GM23338 (cell line): ENCODE results near the gene CACNA2D1. TPM values are rescaled to one million over a fixed set of nuclear protein-coding genes. Genes with fewer than 3 reads are reported as not detected.

Experiments
- ATAC-seq: fragments of 200-7000 bp; cut with Tn5 transposase; 3 replicates; pipeline ENCODE4 v1.9.1; 2020
- DNase-seq: peaks from one replicate; pipeline ENCODE4 v3.0.0-alpha.2; 2015; ENCODE audit warnings: low spot score
- H2AFZ ChIP-seq: fragments of 200-600 bp; sonication (generic); 2 replicates; pipeline ENCODE4 v1.8.0; 2016; ENCODE audit warnings: antibody characterized with exemption, mild to moderate bottlenecking, moderate library complexity
- H3F3A ChIP-seq: fragments of 200-600 bp; sonication (generic); replicated peaks from 2 replicates; pipeline ENCODE4 v1.8.0; 2017; ENCODE audit warnings: antibody characterized with exemption, mixed run types, low read depth
- H3K27ac ChIP-seq: fragments of 200-600 bp; sonication (generic); 2 replicates; pipeline ENCODE4 v1.6.1; 2016; ENCODE audit warnings: low read depth
- H3K27me3 ChIP-seq: fragments of 200-600 bp; sonication (generic); 2 replicates; pipeline ENCODE4 v1.8.0; 2016; ENCODE audit warnings: mild to moderate bottlenecking, mixed run types, moderate library complexity; ENCODE audit not compliant: insufficient read depth
- H3K36me3 ChIP-seq: fragments of 200-600 bp; sonication (generic); 2 replicates; pipeline ENCODE4 v1.8.0; 2016; ENCODE audit warnings: mild to moderate bottlenecking; ENCODE audit not compliant: insufficient read depth
- H3K4me1 ChIP-seq: fragments of 200-600 bp; sonication (generic); 2 replicates; pipeline ENCODE4 v1.8.0; 2016; ENCODE audit warnings: mild to moderate bottlenecking, moderate library complexity; ENCODE audit not compliant: insufficient read depth
- H3K4me2 ChIP-seq: fragments of 200-600 bp; sonication (generic); 2 replicates; pipeline ENCODE4 v1.7.1; 2017; ENCODE audit warnings: mixed run types
- H3K4me3 ChIP-seq: fragments of 200-600 bp; sonication (generic); 2 replicates; pipeline ENCODE4 v1.6.1; 2016; ENCODE audit warnings: mixed run types
- H3K79me2 ChIP-seq: fragments of 200-600 bp; sonication (generic); replicated peaks from 2 replicates; pipeline ENCODE4 v1.8.0; 2017; ENCODE audit warnings: mild to moderate bottlenecking; ENCODE audit not compliant: insufficient read depth
- H3K9me2 ChIP-seq: fragments of 200-600 bp; sonication (generic); 2 replicates; pipeline ENCODE4 v1.8.0; 2017; ENCODE audit not compliant: insufficient read depth
- H4K20me1 ChIP-seq: fragments of 200-600 bp; sonication (generic); replicated peaks from 2 replicates; pipeline ENCODE4 v1.8.0; 2017; ENCODE audit warnings: mild to moderate bottlenecking; ENCODE audit not compliant: insufficient read depth
- H3K27ac Mint-ChIP-seq: 2 replicates; pipeline ENCODE4 v1.8.0; 2020; ENCODE audit warnings: inconsistent platforms, mild to moderate bottlenecking, moderate library complexity, mixed read lengths
- H3K27me3 Mint-ChIP-seq: 3 replicates; pipeline ENCODE4 v1.8.0; 2022; ENCODE audit warnings: low read depth, mild to moderate bottlenecking, moderate library complexity, mixed read lengths, inconsistent platforms; ENCODE audit not compliant: insufficient read depth, poor library complexity
- H3K36me3 Mint-ChIP-seq: 3 replicates; pipeline ENCODE4 v1.8.0; 2021; ENCODE audit warnings: low read depth, mild to moderate bottlenecking, inconsistent platforms, moderate library complexity, mixed read lengths
- H3K4me1 Mint-ChIP-seq: 3 replicates; pipeline ENCODE4 v1.8.0; 2020; ENCODE audit warnings: mild to moderate bottlenecking, inconsistent platforms, mixed read lengths
- H3K4me3 Mint-ChIP-seq: 3 replicates; pipeline ENCODE4 v1.8.0; 2021; ENCODE audit warnings: moderate library complexity, mild to moderate bottlenecking, inconsistent platforms, mixed read lengths
- H3K9me3 Mint-ChIP-seq: 3 replicates; pipeline ENCODE4 v1.8.0; 2020; ENCODE audit warnings: moderate library complexity, mild to moderate bottlenecking, inconsistent platforms, mixed read lengths
- CREB1 ChIP-seq: fragments of 250-450 bp; sonication (Bioruptor Pico); IDR thresholded peaks from 2 replicates; pipeline ENCODE4 v1.5.0; 2020; ENCODE audit warnings: low read depth, mild to moderate bottlenecking, moderate library complexity
- CTCF ChIP-seq, 2 experiments: fragments of 200-600 bp in 1 of 2; sonication (generic) in 1 of 2; conservative IDR thresholded peaks; 2 replicates each; pipeline versions ENCODE4 v1.5.1 to v1.6.1; 2016 to 2017; ENCODE audit warnings: antibody characterized with exemption in 2 of 2, low read depth in 2 of 2, mild to moderate bottlenecking in 2 of 2, moderate library complexity in 1 of 2
- EZH2 ChIP-seq: fragments of 200-600 bp; sonication (generic); IDR thresholded peaks from one replicate; pipeline ENCODE4 v1.8.0; 2017; ENCODE audit warnings: antibody characterized with exemption, mild to moderate bottlenecking, low read depth; ENCODE audit not compliant: unreplicated experiment
- NANOG ChIP-seq: IDR thresholded peaks from 2 replicates; pipeline ENCODE4 v1.6.1; 2016; ENCODE audit warnings: antibody characterized with exemption, borderline replicate concordance
- POLR2AphosphoS5 ChIP-seq: IDR thresholded peaks from 2 replicates; pipeline ENCODE4 v1.6.1; 2016; ENCODE audit warnings: antibody characterized with exemption, low read depth
- REST ChIP-seq: IDR thresholded peaks from one replicate; pipeline ENCODE4 v1.6.1; 2018; ENCODE audit warnings: antibody characterized with exemption; ENCODE audit not compliant: unreplicated experiment
- ZNF114 ChIP-seq: fragments of 250-450 bp; sonication (Bioruptor Pico); IDR thresholded peaks from 2 replicates; pipeline ENCODE4 v1.5.0; 2020; ENCODE audit warnings: mild to moderate bottlenecking, moderate library complexity
- ZNF331 ChIP-seq: fragments of 250-450 bp; sonication (Bioruptor Pico); IDR thresholded peaks from 2 replicates; pipeline ENCODE4 v1.5.0; 2020; ENCODE audit warnings: low read depth, mild to moderate bottlenecking, moderate library complexity
- ZNF462 ChIP-seq: fragments of 250-450 bp; sonication (Bioruptor Pico); IDR thresholded peaks from 2 replicates; pipeline ENCODE4 v1.5.0; 2020; ENCODE audit warnings: mild to moderate bottlenecking, moderate library complexity
- polyA plus RNA-seq: library from polyadenylated mRNA; unstranded; fragments of >200 nt; fragmentation: Nextera tagmentation; extraction: Ambion mirVana; gene quantifications from 2 replicates; pipeline ENCODE4 v1.2.1, GENCODE V29; 2016
- total RNA-seq: library from RNA; depleted of rRNA; stranded (reverse); fragments of >200 nt; shearing (Covaris generic); gene quantifications from 2 replicates; pipeline ENCODE4 v1.2.3, GENCODE V29; 2014

The CACNA2D1 gene
- total and polyA plus RNA-seq, 2 experiments from 2014 or later, result 7.0 to 20.4 TPM

- TF ChIP-seq ZNF462 (no peak), CTCF (conservative IDR thresholded peaks at IDR 0.05; ENCODE audit: low read depth in 2 of 2) (no peak), CREB1 (CRISPR knock-in tag) (no peak)
These were observed 81.4 kb downstream of the CACNA2D1 start (continued) for GRCh38 chr7:82362129-82362706.

- Histone ChIP-seq H2AFZ (no peak overlapping the region), H3K4me1 (peaks cover 5% of the 10 kb centered on the region; the same call in 1 of the 2 replicates), H3K27ac (no peak overlapping the region), H3F3A (no peaks in the 10 kb centered on the region), H3K79me2 (no peaks in the 10 kb centered on the region), H3K9me2 (no peaks in the 10 kb centered on the region), H3K4me3 (no peak overlapping the region), H3K4me2 (no peak overlapping the region), H3K36me3 (no peaks in the 10 kb centered on the region), H3K27me3 (no peaks in the 10 kb centered on the region), H4K20me1 (no peaks in the 10 kb centered on the region)
- no peaks in the 10 kb centered on the region for H3K9me3 Mint-ChIP-seq
- ATAC-seq (no peak), DNase-seq (no peak)
- no peak overlapping the region for H3K4me3 Mint-ChIP-seq
- no peak overlapping the region for H3K27ac Mint-ChIP-seq
- H3K36me3 Mint-ChIP-seq, result no peaks in the 10 kb centered on the region
- H3K27me3 Mint-ChIP-seq, result no peaks in the 10 kb centered on the region
- peaks cover 26% of the 10 kb centered on the region for H3K4me1 Mint-ChIP-seq
- TF ChIP-seq ZNF331 (CRISPR knock-in tag) (no peak), CTCF (conservative IDR thresholded peaks at IDR 0.05; ENCODE audit: low read depth in 2 of 2) (no peak), ZNF114 (CRISPR knock-in tag) (no peak), NANOG (no peak), POLR2AphosphoS5 (no peak), EZH2 (no peak), CREB1 (CRISPR knock-in tag) (no peak), REST (no peak)
These were observed 82.8 kb downstream of the CACNA2D1 start for GRCh38 chr7:82360591-82361368.
